ENCODE measurements around the gene PREB. TPM values are rescaled to one million over a fixed set of nuclear protein-coding genes. Genes with fewer than 3 reads are reported as not detected.

The PREB gene
- total RNA-seq, 2 experiments from 2014 or later, result 96.8 to 113 TPM

GRCh38 chr2:27174638-27175037 is 40.2 kb upstream of the PREB start:
- Histone ChIP-seq H3K27ac (ENCODE audit: low read depth, low read length, poor library complexity, severe bottlenecking) (peak overlapping the region; percentile 18), H4K20me1 (ENCODE audit: insufficient read depth, low read length) (no peaks in the 10 kb centered on the region), H3K36me3 (ENCODE audit: insufficient read depth, low read length) (no peaks in the 10 kb centered on the region), H3K9me2 (ENCODE audit: insufficient read depth, low read length) (no peaks in the 10 kb centered on the region), H3K9me3 (ENCODE audit: low read length) (no peaks in the 10 kb centered on the region), H3K4me2 (ENCODE audit: low read length) (peak overlapping the region; percentile 44), H3K4me1 (ENCODE audit: insufficient read depth, low read length, poor library complexity, severe bottlenecking) (peaks cover 86% of the 10 kb centered on the region), H2AFZ (ENCODE audit: low read length) (peak overlapping the region; percentile 84), H3K79me2 (ENCODE audit: insufficient read depth, low read depth, low read length) (no peaks in the 10 kb centered on the region), H3K4me3 (ENCODE audit: low read depth, low read length, poor library complexity, severe bottlenecking) (no peak overlapping the region)
- ChIA-PET POLR2A (interaction anchor here (0.5 to 3.7 kb wide), 11 partner anchors 11 to 787 kb away, joined by 3 to 24 read pairs (median 3); partner anchors contain the start of genes ABHD1, PREB and TCF23), CTCF (ENCODE audit: unreplicated experiment) (no interaction called here)
- TF ChIP-seq EZH2phosphoT487 (IDR thresholded peaks at IDR 0.05; ENCODE audit: borderline replicate concordance, low read depth, low read length) (no peak), CTCF (conservative IDR thresholded peaks at IDR 0.05; ENCODE audit: low read length) (peak; percentile 41; the same call in 1 of the 2 replicates)
- BruUV-seq (replicated peaks), result no TSS peak
- DNase-seq (ENCODE audit: low spot score), result peak; percentile 53
- intact Hi-C loops (cut with micrococcal nuclease; ENCODE audit: unreplicated experiment), result loop anchor here (5.0 kb wide), 1 partner anchor 118 kb away; no protein-coding TSS in a partner anchor

GRCh38 chr2:27171351-27171848 is 37.0 kb upstream of the PREB start:
- BruUV-seq (replicated peaks), result no TSS peak
- Histone ChIP-seq H3K79me2 (ENCODE audit: insufficient read depth, low read depth, low read length) (no peaks in the 10 kb centered on the region), H3K4me2 (ENCODE audit: low read length) (no peak overlapping the region), H2AFZ (ENCODE audit: low read length) (peak overlapping the region; percentile 17; the same call in 1 of the 2 replicates), H3K27ac (ENCODE audit: low read depth, low read length, poor library complexity, severe bottlenecking) (no peak overlapping the region), H4K20me1 (ENCODE audit: insufficient read depth, low read length) (no peaks in the 10 kb centered on the region), H3K4me3 (ENCODE audit: low read depth, low read length, poor library complexity, severe bottlenecking) (no peak overlapping the region), H3K4me1 (ENCODE audit: insufficient read depth, low read length, poor library complexity, severe bottlenecking) (peaks cover 77% of the 10 kb centered on the region), H3K9me3 (ENCODE audit: low read length) (no peaks in the 10 kb centered on the region), H3K36me3 (ENCODE audit: insufficient read depth, low read length) (no peaks in the 10 kb centered on the region), H3K9me2 (ENCODE audit: insufficient read depth, low read length) (no peaks in the 10 kb centered on the region)
- no peak for DNase-seq (ENCODE audit: low spot score)
- ChIA-PET CTCF (ENCODE audit: unreplicated experiment) (interaction anchor here (0.7 kb wide), 1 partner anchor 20 kb away, joined by 3 read pairs; no protein-coding TSS in a partner anchor), POLR2A (interaction anchor here (0.6 to 0.8 kb wide), 2 partner anchors 37 to 84 kb away, joined by 3 to 4 read pairs; partner anchors contain the start of gene PREB)
- intact Hi-C loops (cut with micrococcal nuclease; ENCODE audit: unreplicated experiment), result loop anchor here (5.0 kb wide), 1 partner anchor 121 kb away; no protein-coding TSS in a partner anchor
- TF ChIP-seq EZH2phosphoT487 (IDR thresholded peaks at IDR 0.05; ENCODE audit: borderline replicate concordance, low read depth, low read length), result no peak
- TF ChIP-seq CTCF (conservative IDR thresholded peaks at IDR 0.05; ENCODE audit: low read length), result no peak
